Subcutaneous preadipocyte (primary cell): Measurements from ENCODE around the gene SEPTIN14. TPM values are rescaled to one million over a fixed set of nuclear protein-coding genes. Genes with fewer than 3 reads are reported as not detected.

ENCODE experiments used
- small RNA-seq: library from RNA; depleted of rRNA; stranded (forward); fragments of <200 nt; gene quantifications from one replicate; pipeline ENCODE3, GENCODE V24; 2012
- total RNA-seq: library from RNA; depleted of rRNA; stranded (reverse); fragments of >200 nt; gene quantifications from 2 replicates; pipeline ENCODE4 v1.2.3, GENCODE V29; 2012

Gene SEPTIN14
- total RNA-seq, result not detected in 2 replicates

DNA sequence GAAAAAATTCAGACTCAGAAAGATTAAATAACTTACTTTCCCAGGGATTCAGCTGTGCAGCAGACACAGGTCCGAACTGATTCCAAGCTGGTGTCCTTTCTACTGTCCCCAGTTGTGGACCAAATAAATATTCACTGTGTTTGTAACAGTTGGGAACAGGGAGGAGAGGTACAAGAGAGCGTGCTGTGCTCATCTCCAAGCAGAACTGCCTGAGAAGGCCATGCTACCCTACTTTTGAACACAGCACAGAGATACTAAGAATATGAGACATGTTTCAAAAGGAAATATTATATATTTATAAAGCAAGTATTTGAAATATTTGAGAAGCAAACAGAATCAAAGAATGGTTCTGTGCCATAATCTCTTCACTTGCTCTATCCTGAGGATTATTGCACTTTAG lies at the start of gene SEPTIN14:
Gene SEPTIN14, minus strand, starts transcription at position 101 of the 400 bp plus-strand sequence. CDS start 756 bp downstream, outside the sequence.

Small RNAs within 50 kb of the gene (small RNA-seq; reads per million reads assigned to genes)
- gene AC092647.1, result not detected
- gene AC092647.2, result not detected
- not detected for gene RNU6-1126P

Other genes starting within 250 kb of the SEPTIN14 start
- 0.73 and 1.6 TPM in 2 replicates for gene ZNF713, start 24.7 kb upstream of the SEPTIN14 start, total RNA-seq
- 12.9 and 15.2 TPM in 2 replicates for gene MRPS17, start 89.1 kb upstream of the SEPTIN14 start, total RNA-seq
- 38.7 and 47.4 TPM in 2 replicates for gene NIPSNAP2, start 101.8 kb upstream of the SEPTIN14 start, total RNA-seq
- gene PSPH, start 188.7 kb upstream of the SEPTIN14 start, total RNA-seq, result 44.5 and 53.2 TPM in 2 replicates
- gene CCT6A, start 189.0 kb upstream of the SEPTIN14 start, total RNA-seq, result 202 and 249 TPM in 2 replicates
- 153 and 177 TPM in 2 replicates for gene SUMF2, start 201.5 kb upstream of the SEPTIN14 start, total RNA-seq
- 1.2 and 1.8 TPM in 2 replicates for gene PHKG1, start 230.2 kb upstream of the SEPTIN14 start, total RNA-seq
- 241 and 324 TPM in 2 replicates for gene CHCHD2, start 243.7 kb upstream of the SEPTIN14 start, total RNA-seq